Measurements from ENCODE around the gene POGLUT2. TPM values are rescaled to one million over a fixed set of nuclear protein-coding genes. Genes with fewer than 3 reads are reported as not detected.

POGLUT2 gene
- polyA plus RNA-seq, 4 donors: 0.54 to 13.1 (median 3.6) TPM; not detected in 1

DNA sequence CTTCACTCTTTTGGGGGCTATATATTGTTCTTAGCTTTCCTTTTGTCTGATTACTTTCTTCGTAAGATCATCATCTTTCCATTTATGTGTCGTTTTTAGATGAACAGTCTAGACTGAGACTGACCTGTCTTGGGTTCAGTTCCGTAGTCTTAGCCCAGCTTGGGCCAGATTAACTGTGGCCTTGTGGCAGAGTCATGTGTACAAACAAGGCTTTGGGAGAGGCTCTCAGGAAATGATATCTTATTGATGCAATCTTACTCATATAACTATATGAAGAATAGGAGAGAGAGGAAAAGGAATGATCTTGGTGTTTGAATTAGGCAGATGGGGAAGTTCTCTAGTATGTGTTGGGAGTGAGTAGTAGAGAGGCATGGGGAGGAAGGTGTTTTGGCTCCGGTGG is 40.2 kb upstream of the POGLUT2 start:
- no peak for FAIRE-seq

DNA sequence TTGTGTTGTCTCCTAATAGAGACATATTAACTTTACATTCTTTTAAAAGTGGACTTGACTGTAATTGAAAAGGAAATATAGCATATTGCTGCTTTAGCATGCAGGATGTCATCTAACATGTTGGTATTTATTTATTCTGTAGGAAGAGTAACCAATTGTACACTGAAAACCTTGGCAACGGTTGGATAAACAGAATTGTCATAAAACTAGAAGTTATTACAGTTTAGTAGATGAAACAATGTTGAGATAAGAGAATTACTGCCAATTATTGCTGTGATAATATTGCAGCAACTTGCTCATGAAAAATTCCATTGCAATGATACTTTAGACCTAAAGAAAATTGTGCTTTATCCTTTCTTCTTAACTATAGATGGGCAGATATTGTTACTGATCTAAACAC is 39.5 kb upstream of the POGLUT2 start:
- DNase-seq (peak in 1 of 2 donors; percentile 32), FAIRE-seq (no peak)
- no peak overlapping the region for H3K27ac ChIP-seq (ENCODE audit: low read depth in 1 of 3, low read length in 2 of 3)
- 13 to 52% (median 33%) methylated on average over 1 of the region's 1 CpG for WGBS, 3 donors
- H3K9me3 ChIP-seq (ENCODE audit: control insufficient read depth in 2 of 2, insufficient read depth in 1 of 2, low read depth in 1 of 2, low read length in 1 of 2): no peaks in the 10 kb centered on the region
- peaks cover 0 to 10% (median 0%) of the 10 kb centered on the region in 3 donors for H3K4me1 ChIP-seq (ENCODE audit: control insufficient read depth in 3 of 3, insufficient read depth in 2 of 3, low read depth in 1 of 3, low read length in 2 of 3)
- H3K27me3 ChIP-seq (ENCODE audit: control insufficient read depth in 3 of 3, insufficient read depth in 3 of 3, low read length in 3 of 3): no peaks in the 10 kb centered on the region
- H3K4me3 ChIP-seq (ENCODE audit: low read depth in 1 of 3, low read length in 3 of 3): no peak overlapping the region
- H3K36me3 ChIP-seq (ENCODE audit: control insufficient read depth in 3 of 3, insufficient read depth in 2 of 3, low read depth in 1 of 3, low read length in 3 of 3): peaks cover 2 to 16% (median 2%) of the 10 kb centered on the region in 3 donors

More for the DNA sequence above, 40.2 kb upstream of the POGLUT2 start:
- H3K9me3 ChIP-seq (ENCODE audit: control insufficient read depth in 2 of 2, insufficient read depth in 1 of 2, low read depth in 1 of 2, low read length in 1 of 2): no peaks in the 10 kb centered on the region
- peaks cover 2 to 13% (median 2%) of the 10 kb centered on the region in 3 donors for H3K36me3 ChIP-seq (ENCODE audit: control insufficient read depth in 3 of 3, insufficient read depth in 2 of 3, low read depth in 1 of 3, low read length in 3 of 3)
- H3K27me3 ChIP-seq (ENCODE audit: control insufficient read depth in 3 of 3, insufficient read depth in 3 of 3, low read length in 3 of 3): no peaks in the 10 kb centered on the region
- H3K4me1 ChIP-seq (ENCODE audit: control insufficient read depth in 3 of 3, insufficient read depth in 2 of 3, low read depth in 1 of 3, low read length in 2 of 3): peaks cover 0 to 10% (median 0%) of the 10 kb centered on the region in 3 donors
- WGBS, 3 donors: 45 to 50% (median 46%) methylated on average over 4 of the region's 4 CpGs
- DNase-seq: no peak
- H3K27ac ChIP-seq (ENCODE audit: low read depth in 1 of 3, low read length in 2 of 3): no peak overlapping the region
- no peak overlapping the region for H3K4me3 ChIP-seq (ENCODE audit: low read depth in 1 of 3, low read length in 3 of 3)

DNA sequence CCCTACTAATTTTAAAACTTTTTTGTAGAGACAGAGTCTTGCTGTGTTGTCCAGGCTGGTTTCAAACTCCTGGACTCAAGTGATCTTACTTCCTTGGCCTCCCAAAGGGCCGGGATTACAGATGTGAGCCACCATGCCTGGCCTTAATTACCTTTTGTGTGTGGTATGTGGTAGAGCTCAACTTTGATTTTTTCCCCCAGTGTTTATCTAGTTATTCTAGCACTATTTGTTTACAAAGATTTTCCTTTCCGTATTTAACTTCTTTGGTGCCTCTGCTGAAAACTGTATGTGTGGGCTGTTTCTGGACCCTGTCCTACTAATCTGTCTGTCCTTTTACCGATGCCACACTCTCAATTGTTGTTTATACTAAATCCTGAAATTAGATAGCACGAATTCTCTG is 37.7 kb upstream of the POGLUT2 start:
- peaks cover 2 to 21% (median 2%) of the 10 kb centered on the region in 3 donors for H3K36me3 ChIP-seq (ENCODE audit: control insufficient read depth in 3 of 3, insufficient read depth in 2 of 3, low read depth in 1 of 3, low read length in 3 of 3)
- WGBS, 3 donors: 93 to 97% (median 96%) methylated on average over 4 of the region's 4 CpGs

DNA sequence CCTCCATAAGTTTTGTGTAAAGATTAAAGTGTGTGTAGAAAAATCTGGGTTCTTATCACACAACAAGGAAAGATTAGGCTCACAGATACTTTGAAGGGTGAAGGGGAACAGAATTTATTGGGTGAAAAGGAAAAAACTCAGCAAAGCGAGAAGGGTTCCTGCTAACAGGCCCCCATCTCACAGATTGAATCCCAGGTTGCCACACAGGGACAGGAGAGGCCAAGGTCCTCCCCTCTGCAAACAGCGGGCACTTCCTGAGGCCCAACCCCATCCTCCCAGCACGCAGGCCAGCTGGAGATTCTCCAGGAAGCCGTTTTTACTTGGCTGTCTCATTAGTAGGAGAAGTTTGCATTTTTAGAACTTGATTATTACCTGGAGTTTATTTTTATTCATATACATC is 31.9 kb upstream of the POGLUT2 start:
- Histone ChIP-seq H3K4me3 (ENCODE audit: low read depth in 1 of 3, low read length in 3 of 3) (no peak overlapping the region), H3K9me3 (ENCODE audit: control insufficient read depth in 2 of 2, insufficient read depth in 1 of 2, low read depth in 1 of 2, low read length in 1 of 2) (no peaks in the 10 kb centered on the region), H3K27ac (ENCODE audit: low read depth in 1 of 3, low read length in 2 of 3) (peak overlapping the region in 1 of 3 donors; percentile 36), H3K27me3 (ENCODE audit: control insufficient read depth in 3 of 3, insufficient read depth in 3 of 3, low read length in 3 of 3) (no peaks in the 10 kb centered on the region), H3K36me3 (ENCODE audit: control insufficient read depth in 3 of 3, insufficient read depth in 2 of 3, low read depth in 1 of 3, low read length in 3 of 3) (peaks cover 2 to 23% (median 5%) of the 10 kb centered on the region in 3 donors), H3K4me1 (ENCODE audit: control insufficient read depth in 3 of 3, insufficient read depth in 2 of 3, low read depth in 1 of 3, low read length in 2 of 3) (peaks cover 0 to 9% (median 0%) of the 10 kb centered on the region in 3 donors)
- 9 to 39% (median 39%) methylated on average over 4 of the region's 4 CpGs for WGBS, 3 donors
- FAIRE-seq (no peak), DNase-seq (peak; percentile 67 to 77)

More for the DNA sequence above, 37.7 kb upstream of the POGLUT2 start:
- Histone ChIP-seq H3K27me3 (ENCODE audit: control insufficient read depth in 3 of 3, insufficient read depth in 3 of 3, low read length in 3 of 3) (no peaks in the 10 kb centered on the region), H3K27ac (ENCODE audit: low read depth in 1 of 3, low read length in 2 of 3) (no peak overlapping the region), H3K4me1 (ENCODE audit: control insufficient read depth in 3 of 3, insufficient read depth in 2 of 3, low read depth in 1 of 3, low read length in 2 of 3) (peaks cover 0 to 10% (median 0%) of the 10 kb centered on the region in 3 donors), H3K9me3 (ENCODE audit: control insufficient read depth in 2 of 2, insufficient read depth in 1 of 2, low read depth in 1 of 2, low read length in 1 of 2) (no peaks in the 10 kb centered on the region), H3K4me3 (ENCODE audit: low read depth in 1 of 3, low read length in 3 of 3) (no peak overlapping the region)
- FAIRE-seq: no peak
- no peak for DNase-seq

DNA sequence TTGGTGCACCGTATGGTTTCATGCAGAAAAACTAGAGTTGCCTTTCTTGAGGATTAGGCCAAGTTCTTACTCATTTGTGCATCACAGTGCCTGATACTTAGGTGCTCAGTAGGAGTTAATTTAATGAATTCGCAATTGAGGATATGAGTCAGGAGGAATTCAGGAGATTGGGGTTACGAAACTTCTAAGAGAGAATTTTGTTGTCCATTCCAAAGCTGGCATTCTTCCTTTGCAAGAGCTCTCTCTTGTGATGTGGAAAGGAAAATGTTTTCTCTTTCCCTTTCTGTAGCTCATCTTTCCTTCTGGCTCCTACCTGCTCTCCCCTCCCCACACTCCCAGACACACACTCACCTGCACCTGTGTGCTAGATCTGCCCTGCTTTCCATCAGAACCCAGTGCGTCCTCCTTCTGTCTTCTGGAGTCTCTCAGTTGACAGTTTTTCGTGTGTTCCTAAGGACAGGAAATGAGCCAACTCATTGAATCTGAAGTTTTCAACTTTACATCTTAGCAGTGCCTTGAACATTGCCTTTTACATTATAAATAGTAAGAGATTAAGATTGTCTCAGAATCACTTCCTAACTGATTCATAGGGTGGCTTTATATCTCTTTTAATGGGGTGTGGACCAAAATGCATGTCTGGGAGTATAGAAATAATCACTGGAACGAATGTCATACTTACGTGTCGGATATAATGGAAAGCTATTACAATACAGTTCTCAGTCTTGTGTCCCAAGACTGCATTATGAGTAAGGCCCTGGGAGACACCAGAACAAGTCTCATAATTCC is 27.3 kb upstream of the POGLUT2 start:
- FAIRE-seq (no peak), DNase-seq (no peak)
- Histone ChIP-seq H3K27me3 (ENCODE audit: control insufficient read depth in 3 of 3, insufficient read depth in 3 of 3, low read length in 3 of 3) (no peaks in the 10 kb centered on the region), H3K36me3 (ENCODE audit: control insufficient read depth in 3 of 3, insufficient read depth in 2 of 3, low read depth in 1 of 3, low read length in 3 of 3) (peaks cover 5 to 25% (median 9%) of the 10 kb centered on the region in 3 donors), H3K4me3 (ENCODE audit: low read depth in 1 of 3, low read length in 3 of 3) (no peak overlapping the region), H3K4me1 (ENCODE audit: control insufficient read depth in 3 of 3, insufficient read depth in 2 of 3, low read depth in 1 of 3, low read length in 2 of 3) (peaks cover 0 to 6% (median 0%) of the 10 kb centered on the region in 3 donors), H3K27ac (ENCODE audit: low read depth in 1 of 3, low read length in 2 of 3) (no peak overlapping the region), H3K9me3 (ENCODE audit: control insufficient read depth in 2 of 2, insufficient read depth in 1 of 2, low read depth in 1 of 2, low read length in 1 of 2) (no peaks in the 10 kb centered on the region)
- WGBS, 3 donors: 89 to 90% (median 89%) methylated on average over 8 of the region's 8 CpGs

DNA sequence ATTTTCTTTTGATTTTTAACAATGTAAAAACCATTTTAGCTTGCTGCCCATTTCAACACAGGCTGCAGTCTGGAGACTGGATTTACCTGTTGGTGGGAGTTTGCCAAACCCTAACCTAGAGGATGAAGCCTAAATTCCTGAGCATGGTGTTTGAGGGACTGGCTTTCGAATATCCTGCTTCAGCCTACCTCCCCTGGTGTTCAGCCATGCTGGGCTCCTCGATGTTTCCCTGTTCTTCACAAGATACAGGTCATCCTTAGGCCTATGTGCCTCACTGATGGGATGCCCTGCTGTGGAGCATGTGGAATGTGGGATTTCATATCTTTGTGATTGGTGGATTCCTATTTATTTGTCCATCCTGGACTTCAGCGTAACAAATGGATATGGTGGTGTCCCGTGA is 26.6 kb upstream of the POGLUT2 start:
- no peak overlapping the region for H3K27ac ChIP-seq (ENCODE audit: low read depth in 1 of 3, low read length in 2 of 3)
- H3K4me1 ChIP-seq (ENCODE audit: control insufficient read depth in 3 of 3, insufficient read depth in 2 of 3, low read depth in 1 of 3, low read length in 2 of 3): peaks cover 0 to 2% (median 0%) of the 10 kb centered on the region in 3 donors
- 94 to 99% (median 94%) methylated on average over 4 of the region's 4 CpGs for WGBS, 3 donors
- no peak overlapping the region for H3K4me3 ChIP-seq (ENCODE audit: low read depth in 1 of 3, low read length in 3 of 3)
- DNase-seq (no peak), FAIRE-seq (no peak)
- H3K27me3 ChIP-seq (ENCODE audit: control insufficient read depth in 3 of 3, insufficient read depth in 3 of 3, low read length in 3 of 3): no peaks in the 10 kb centered on the region
- no peaks in the 10 kb centered on the region for H3K9me3 ChIP-seq (ENCODE audit: control insufficient read depth in 2 of 2, insufficient read depth in 1 of 2, low read depth in 1 of 2, low read length in 1 of 2)
- H3K36me3 ChIP-seq (ENCODE audit: control insufficient read depth in 3 of 3, insufficient read depth in 2 of 3, low read depth in 1 of 3, low read length in 3 of 3): peaks cover 5 to 25% (median 9%) of the 10 kb centered on the region in 3 donors

DNA sequence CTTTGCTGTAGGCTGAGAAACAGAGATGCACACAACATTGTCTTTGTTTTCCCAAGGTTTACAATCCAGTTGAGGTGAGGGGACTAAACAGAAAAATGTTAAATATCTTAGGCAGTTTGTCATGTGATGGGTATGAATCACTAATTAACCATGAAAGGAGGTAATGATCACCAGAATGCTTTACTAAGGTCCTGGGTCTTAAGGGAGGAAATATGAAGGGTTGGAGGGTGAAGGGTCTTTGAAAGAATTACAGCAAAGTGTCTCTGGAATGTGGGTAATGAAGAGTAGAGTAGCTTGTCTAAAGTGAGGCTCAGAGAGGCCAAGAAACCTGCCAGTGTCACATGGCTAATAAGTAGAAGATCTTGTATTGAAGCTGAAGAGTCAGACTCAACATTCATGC is 19.1 kb upstream of the POGLUT2 start:
- peaks cover 0 to 6% (median 0%) of the 10 kb centered on the region in 3 donors for H3K36me3 ChIP-seq (ENCODE audit: control insufficient read depth in 3 of 3, insufficient read depth in 2 of 3, low read depth in 1 of 3, low read length in 3 of 3)
- no peak for DNase-seq
- H3K9me3 ChIP-seq (ENCODE audit: control insufficient read depth in 2 of 2, insufficient read depth in 1 of 2, low read depth in 1 of 2, low read length in 1 of 2): no peaks in the 10 kb centered on the region
- no peak overlapping the region for H3K27ac ChIP-seq (ENCODE audit: low read depth in 1 of 3, low read length in 2 of 3)
- no peak overlapping the region for H3K4me3 ChIP-seq (ENCODE audit: low read depth in 1 of 3, low read length in 3 of 3)
- H3K4me1 ChIP-seq (ENCODE audit: control insufficient read depth in 3 of 3, insufficient read depth in 2 of 3, low read depth in 1 of 3, low read length in 2 of 3): peaks cover 0 to 3% (median 0%) of the 10 kb centered on the region in 3 donors
- no peak for FAIRE-seq
- H3K27me3 ChIP-seq (ENCODE audit: control insufficient read depth in 3 of 3, insufficient read depth in 3 of 3, low read length in 3 of 3): no peaks in the 10 kb centered on the region

DNA sequence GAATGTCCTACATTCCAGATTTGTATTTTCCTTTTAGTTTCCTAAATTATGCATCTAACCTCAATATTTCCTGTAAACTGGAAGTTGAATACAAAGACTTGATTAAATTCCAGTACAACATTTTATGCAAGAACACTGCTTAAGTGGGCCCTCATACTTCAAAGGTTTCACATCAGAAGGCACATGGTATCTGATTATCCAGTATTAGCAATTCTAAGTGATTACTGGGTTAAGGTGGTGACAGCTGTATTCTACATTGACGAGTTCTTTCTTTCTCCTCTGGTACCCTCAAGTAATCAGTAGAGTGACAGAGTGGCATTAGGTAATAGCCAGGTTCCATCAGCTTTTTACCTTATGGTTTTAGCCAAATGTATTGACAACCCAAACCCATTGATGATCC is 18.5 kb upstream of the POGLUT2 start:
- no peak for FAIRE-seq
- 88 to 93% (median 91%) methylated on average over 1 of the region's 1 CpG for WGBS, 3 donors
- no peak for DNase-seq
- peaks cover 0 to 4% (median 0%) of the 10 kb centered on the region in 3 donors for H3K36me3 ChIP-seq (ENCODE audit: control insufficient read depth in 3 of 3, insufficient read depth in 2 of 3, low read depth in 1 of 3, low read length in 3 of 3)
- H3K27me3 ChIP-seq (ENCODE audit: control insufficient read depth in 3 of 3, insufficient read depth in 3 of 3, low read length in 3 of 3): no peaks in the 10 kb centered on the region
- H3K4me1 ChIP-seq (ENCODE audit: control insufficient read depth in 3 of 3, insufficient read depth in 2 of 3, low read depth in 1 of 3, low read length in 2 of 3): peaks cover 0 to 3% (median 0%) of the 10 kb centered on the region in 3 donors
- no peaks in the 10 kb centered on the region for H3K9me3 ChIP-seq (ENCODE audit: control insufficient read depth in 2 of 2, insufficient read depth in 1 of 2, low read depth in 1 of 2, low read length in 1 of 2)
- H3K4me3 ChIP-seq (ENCODE audit: low read depth in 1 of 3, low read length in 3 of 3): no peak overlapping the region
- H3K27ac ChIP-seq (ENCODE audit: low read depth in 1 of 3, low read length in 2 of 3): no peak overlapping the region
